AG04450 (cell line): ENCODE data around the gene DENND1C. TPM values are rescaled to one million over a fixed set of nuclear protein-coding genes. Genes with fewer than 3 reads are reported as not detected.

Experiments used
- CTCF ChIA-PET: fragments of 300-600, 350-600 bp; formaldehyde crosslinking; extraction: SDS; loops from one replicate; lab custom pipeline; 2022; ENCODE audit warnings: antibody characterized with exemption, inconsistent platforms; lab: Charles Lee
- POLR2A ChIA-PET: fragments of 350-600 bp; formaldehyde crosslinking; extraction: SDS; loops from one replicate; lab custom pipeline; 2021; ENCODE audit warnings: antibody characterized with exemption, inconsistent platforms; lab: Yijun Ruan, JAX
- DNase-seq: peaks from one replicate; pipeline ENCODE4 v3.0.0-alpha.2; 2011; ENCODE audit warnings: low read depth, low spot score
- H3K27ac ChIP-seq: one replicate; pipeline ENCODE4 v1.5.1; 2012; ENCODE audit warnings: low read depth, low read length, control low read depth
- H3K27me3 ChIP-seq: one replicate; pipeline ENCODE4 v1.6.0; 2012; ENCODE audit warnings: low read length; ENCODE audit not compliant: control insufficient read depth, insufficient read depth
- H3K4me3 ChIP-seq: 2 replicates; pipeline ENCODE4 v1.5.1; 2011; ENCODE audit warnings: mild to moderate bottlenecking, low read depth, low read length, control low read depth
- H3K9me3 ChIP-seq: 2 replicates; pipeline ENCODE4 v1.5.1; 2012; ENCODE audit warnings: low read length; ENCODE audit not compliant: control insufficient read depth, insufficient read depth
- polyA plus RNA-seq: library from polyadenylated mRNA; depleted of rRNA; stranded (reverse); fragments of >200 nt; gene quantifications from 2 replicates; pipeline ENCODE4 v1.2.3, GENCODE V29; 2011
- TF ChIP-seq, protein P1 (sequence below): IDR thresholded peaks from 2 replicates; pipeline ENCODE4 v1.5.1; 2011; ENCODE audit warnings: low read depth, low read length, control low read depth, inconsistent platforms

The DENND1C gene
- polyA plus RNA-seq, 1 experiment, result not detected

DNA sequence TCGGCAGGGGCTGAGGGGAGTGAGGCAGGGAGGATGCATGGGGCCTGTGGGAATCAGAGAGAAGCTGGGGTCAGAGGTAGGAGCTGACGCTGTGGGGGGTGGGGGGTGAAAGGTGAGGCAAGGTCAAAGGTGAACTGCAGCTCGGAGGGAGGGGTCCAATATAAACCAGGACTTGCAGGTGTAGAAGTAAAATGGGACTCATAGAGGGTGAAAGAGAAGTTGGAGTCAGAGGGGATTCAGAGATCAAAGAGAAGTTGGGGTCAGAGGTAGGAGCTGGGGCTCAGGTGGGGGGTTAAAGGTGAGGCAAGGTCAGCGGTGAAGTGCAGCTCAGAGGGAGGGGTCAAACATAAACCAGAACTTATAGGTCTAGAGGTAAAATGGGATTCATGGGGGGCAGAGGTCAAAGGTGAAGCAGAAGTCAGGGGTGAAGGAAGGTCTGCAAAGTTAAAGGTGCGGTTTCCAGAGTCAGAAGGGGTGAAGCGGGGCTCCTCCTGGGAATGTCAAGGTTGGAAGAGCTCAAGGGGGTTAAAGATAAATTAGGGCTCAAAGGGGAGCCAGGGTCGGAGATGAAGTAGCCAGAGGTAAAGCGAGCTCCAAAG, 12.9 kb upstream of the DENND1C start:
- no peak overlapping the region for H3K4me3 ChIP-seq
- H3K27ac ChIP-seq, result no peak overlapping the region
- H3K27me3 ChIP-seq, result no peaks in the 10 kb centered on the region
- TF ChIP-seq, protein P1, sequence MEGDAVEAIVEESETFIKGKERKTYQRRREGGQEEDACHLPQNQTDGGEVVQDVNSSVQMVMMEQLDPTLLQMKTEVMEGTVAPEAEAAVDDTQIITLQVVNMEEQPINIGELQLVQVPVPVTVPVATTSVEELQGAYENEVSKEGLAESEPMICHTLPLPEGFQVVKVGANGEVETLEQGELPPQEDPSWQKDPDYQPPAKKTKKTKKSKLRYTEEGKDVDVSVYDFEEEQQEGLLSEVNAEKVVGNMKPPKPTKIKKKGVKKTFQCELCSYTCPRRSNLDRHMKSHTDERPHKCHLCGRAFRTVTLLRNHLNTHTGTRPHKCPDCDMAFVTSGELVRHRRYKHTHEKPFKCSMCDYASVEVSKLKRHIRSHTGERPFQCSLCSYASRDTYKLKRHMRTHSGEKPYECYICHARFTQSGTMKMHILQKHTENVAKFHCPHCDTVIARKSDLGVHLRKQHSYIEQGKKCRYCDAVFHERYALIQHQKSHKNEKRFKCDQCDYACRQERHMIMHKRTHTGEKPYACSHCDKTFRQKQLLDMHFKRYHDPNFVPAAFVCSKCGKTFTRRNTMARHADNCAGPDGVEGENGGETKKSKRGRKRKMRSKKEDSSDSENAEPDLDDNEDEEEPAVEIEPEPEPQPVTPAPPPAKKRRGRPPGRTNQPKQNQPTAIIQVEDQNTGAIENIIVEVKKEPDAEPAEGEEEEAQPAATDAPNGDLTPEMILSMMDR, result no peak
- no peak for DNase-seq
- CTCF ChIA-PET, result no interaction called here
- POLR2A ChIA-PET, result no interaction called here
- H3K9me3 ChIP-seq, result peaks cover 15% of the 10 kb centered on the region

DNA sequence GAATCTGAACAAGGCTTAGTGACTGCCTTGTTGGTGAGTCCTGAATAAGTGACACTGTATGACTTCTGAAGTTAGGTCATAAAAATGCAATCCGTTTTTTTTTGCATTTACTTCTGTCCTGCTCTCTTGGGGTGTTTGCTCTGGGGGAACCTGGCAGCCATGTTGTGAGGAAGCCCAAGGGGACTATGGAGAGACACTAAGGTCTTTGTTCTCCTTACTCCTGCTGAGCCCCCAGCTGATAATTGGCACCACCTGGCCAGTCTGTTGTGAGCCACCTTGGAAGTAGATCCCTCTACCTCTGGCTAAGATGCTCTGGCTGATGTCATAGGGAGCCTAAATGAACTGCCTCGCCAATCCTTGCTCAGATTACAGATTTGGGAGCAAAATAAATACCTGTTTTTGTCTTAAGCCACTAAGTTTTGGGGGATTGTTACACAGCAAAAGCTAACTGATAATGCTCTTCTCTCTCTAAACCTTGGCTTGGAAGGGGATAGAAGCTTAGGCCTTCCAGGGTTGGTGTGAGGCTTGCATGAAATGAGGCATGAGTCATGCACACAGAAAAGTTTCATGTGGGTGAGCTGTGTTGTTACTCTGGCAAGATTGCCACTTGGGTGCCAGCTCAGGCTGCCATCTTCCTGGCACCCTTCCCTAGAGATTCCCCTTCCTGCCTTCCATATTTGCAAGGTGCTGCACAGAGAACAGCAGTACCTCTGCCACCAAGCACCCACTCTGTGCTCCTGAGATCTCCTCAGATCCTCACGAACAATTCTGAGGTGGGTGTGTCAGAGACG, 10.4 kb upstream of the DENND1C start:
- POLR2A ChIA-PET, result interaction anchor here (0.6 kb wide), 1 partner anchor 24 kb away, joined by 12 read pairs; no protein-coding TSS in a partner anchor
- DNase-seq, result no peak

DNA sequence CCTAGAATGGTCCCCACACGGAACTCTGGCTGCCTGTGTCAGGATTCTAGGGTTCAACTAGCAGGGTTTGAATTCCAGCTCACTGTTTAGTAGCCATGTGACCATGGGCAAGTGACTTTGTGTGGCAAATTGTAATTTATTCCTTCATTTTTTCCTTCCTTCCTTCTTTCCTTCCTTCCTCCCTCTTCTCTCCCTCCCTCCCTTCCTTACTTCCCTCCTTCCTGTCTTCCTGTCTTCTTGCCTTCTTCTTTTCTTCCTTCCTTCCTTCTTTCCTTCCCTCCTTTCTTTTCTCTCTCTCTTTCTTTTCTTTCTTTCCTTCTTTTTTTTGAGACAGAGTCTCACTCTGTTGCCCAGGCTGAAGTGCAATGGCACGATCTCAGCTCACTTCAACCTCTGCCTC, 8.5 kb upstream of the DENND1C start:
- POLR2A ChIA-PET, result no interaction called here
- H3K27ac ChIP-seq, result no peak overlapping the region
- CTCF ChIA-PET, result no interaction called here

More for the DNA sequence above, 10.4 kb upstream of the DENND1C start:
- CTCF ChIA-PET, result no interaction called here
- no peak overlapping the region for H3K4me3 ChIP-seq
- no peak overlapping the region for H3K27ac ChIP-seq
- TF ChIP-seq, protein P1, result no peak
- peaks cover 15% of the 10 kb centered on the region for H3K9me3 ChIP-seq
- H3K27me3 ChIP-seq, result no peaks in the 10 kb centered on the region

DNA sequence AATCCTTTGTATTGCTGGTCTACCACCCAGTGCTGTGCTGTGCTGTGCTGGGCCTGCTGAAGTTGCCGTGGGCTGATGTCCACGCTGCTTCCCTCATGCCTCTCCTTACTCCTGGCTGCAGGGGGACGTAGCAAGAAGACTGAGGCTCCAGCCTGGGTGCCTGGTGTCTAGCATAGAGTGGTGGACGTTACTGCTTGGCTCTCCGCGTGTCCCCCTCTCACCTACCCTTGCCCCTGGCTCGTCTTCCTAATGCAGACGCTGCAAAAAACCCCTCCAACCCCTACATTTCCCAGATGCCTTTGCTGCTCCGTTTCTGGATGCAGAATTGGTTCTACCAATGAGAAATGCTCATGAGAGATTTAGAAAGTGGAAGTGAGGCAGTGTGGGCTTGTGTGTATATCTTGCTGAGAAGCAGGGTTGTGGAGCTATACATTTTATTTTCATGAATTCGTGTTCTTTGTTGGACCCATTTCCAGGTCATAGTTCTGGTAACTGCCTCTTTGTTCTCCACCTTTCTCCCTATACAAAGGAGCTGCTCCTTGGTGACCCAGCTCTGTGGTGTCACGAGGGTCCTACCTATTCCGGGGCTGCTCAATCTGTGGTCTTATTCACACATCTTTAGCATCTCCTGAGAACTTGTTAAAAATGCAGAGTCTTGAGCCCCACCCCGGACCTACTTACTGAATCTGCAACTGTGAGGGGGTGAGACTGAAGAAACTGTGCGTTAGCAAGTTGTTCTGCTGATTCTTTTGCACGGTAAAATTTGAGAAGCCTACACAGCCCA, 7.9 kb upstream of the DENND1C start:
- H3K27ac ChIP-seq, result no peak overlapping the region
- DNase-seq, result no peak
- no peak overlapping the region for H3K4me3 ChIP-seq
- TF ChIP-seq, protein P1, result no peak
- CTCF ChIA-PET, result no interaction called here
- no peaks in the 10 kb centered on the region for H3K9me3 ChIP-seq
- POLR2A ChIA-PET, result no interaction called here
- no peaks in the 10 kb centered on the region for H3K27me3 ChIP-seq

More for the DNA sequence above, 8.5 kb upstream of the DENND1C start:
- no peak overlapping the region for H3K4me3 ChIP-seq
- TF ChIP-seq, protein P1, result no peak
- no peak for DNase-seq
- peaks cover 6% of the 10 kb centered on the region for H3K9me3 ChIP-seq
- H3K27me3 ChIP-seq, result no peaks in the 10 kb centered on the region

DNA sequence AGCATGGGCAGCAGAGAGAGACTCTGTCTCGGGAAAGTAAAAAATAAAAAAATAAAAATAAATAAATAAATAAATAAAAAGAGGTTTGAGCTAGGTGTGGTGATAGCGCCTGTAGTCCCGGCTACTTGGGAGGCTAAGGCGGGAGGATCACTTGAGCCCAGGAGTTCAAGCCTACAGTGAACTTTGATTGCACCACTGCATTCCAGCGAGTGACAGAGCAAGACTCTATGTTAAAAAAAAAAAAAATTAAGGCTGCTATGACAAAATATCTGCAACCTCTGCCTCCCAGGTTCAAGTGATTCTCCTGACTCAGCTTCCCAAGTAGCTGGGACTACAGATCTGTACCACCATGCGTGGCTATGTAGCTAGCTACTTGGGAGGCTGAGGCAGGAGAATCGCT, 3.2 kb upstream of the DENND1C start:
- CTCF ChIA-PET, result no interaction called here
- H3K9me3 ChIP-seq, result no peaks in the 10 kb centered on the region
- POLR2A ChIA-PET, result no interaction called here
- H3K27ac ChIP-seq, result no peak overlapping the region
- H3K27me3 ChIP-seq, result no peaks in the 10 kb centered on the region
- TF ChIP-seq, protein P1, result no peak
- DNase-seq, result no peak
- no peak overlapping the region for H3K4me3 ChIP-seq
